Erythroblast (primary cell): ENCODE results near the gene METAP2.

ENCODE experiments used
- GATA1 ChIP-seq: IDR thresholded peaks from 2 replicates; pipeline ENCODE4 v1.6.1; 2011; ENCODE audit warnings: low read depth, mild to moderate bottlenecking, control low read depth, low read length, moderate library complexity
- POLR2A ChIP-seq: IDR thresholded peaks from 2 replicates; pipeline ENCODE4 v1.6.1; 2011; ENCODE audit warnings: mild to moderate bottlenecking, low read length

- no peak for TF ChIP-seq POLR2A
- no peak for TF ChIP-seq GATA1
Observed at GRCh38 chr12:95460896-95461295, 13.1 kb upstream of the METAP2 start.
